Skeletal muscle satellite cell (primary cell): Measurements from ENCODE around the gene GPR34.
"Not testable (repeated sequence)": the region's sequence is repeated elsewhere in the genome, so short reads cannot be mapped to it uniquely, and the experiment has no call there.

Experiments
- H3K27me3 ChIP-seq: 2 replicates; pipeline ENCODE4 v1.7.0; 2013; ENCODE audit warnings: low read length; ENCODE audit not compliant: control insufficient read depth, insufficient read depth
- H3K36me3 ChIP-seq: 2 replicates; pipeline ENCODE4 v1.7.0; 2013; ENCODE audit warnings: mild to moderate bottlenecking, control low read depth, low read length; ENCODE audit not compliant: insufficient read depth
- H3K4me1 ChIP-seq: 2 replicates; pipeline ENCODE4 v1.7.0; 2013; ENCODE audit warnings: low read length; ENCODE audit not compliant: control insufficient read depth, insufficient read depth
- H3K4me2 ChIP-seq: 2 replicates; pipeline ENCODE4 v1.7.0; 2013; ENCODE audit warnings: mild to moderate bottlenecking, low read length
- H3K4me3 ChIP-seq: 2 replicates; pipeline ENCODE4 v1.7.0; 2013; ENCODE audit warnings: low read length
- H3K9ac ChIP-seq: 2 replicates; pipeline ENCODE4 v1.7.0; 2013; ENCODE audit warnings: mild to moderate bottlenecking, low read depth, low read length, moderate library complexity
- H3K9me3 ChIP-seq: replicated peaks from 2 replicates; pipeline ENCODE4 v1.7.0; 2013; ENCODE audit warnings: mild to moderate bottlenecking, control low read depth, low read length

Gene GPR34

DNA sequence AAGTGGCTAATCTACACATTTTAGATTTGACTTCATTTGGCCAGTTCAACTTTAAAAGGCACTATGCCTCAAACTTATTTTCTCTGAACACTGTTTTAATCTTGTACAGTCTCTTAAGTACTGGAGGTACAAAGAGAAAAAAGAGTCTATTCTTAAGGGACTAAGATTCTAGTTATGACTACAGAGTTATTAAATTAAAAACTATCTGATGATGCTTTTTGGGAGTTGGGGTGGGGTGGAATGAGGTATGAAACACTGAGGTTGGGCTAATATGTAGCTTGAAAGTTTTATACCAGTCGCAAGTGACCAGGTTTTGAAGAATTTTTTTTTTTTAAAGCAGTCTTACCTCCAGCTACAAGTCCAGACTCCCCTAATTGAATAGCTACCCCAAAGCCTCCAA lies 17.7 kb upstream of the GPR34 start:
- no peak overlapping the region for H3K4me2 ChIP-seq
- H3K9me3 ChIP-seq: no peaks in the 10 kb centered on the region
- H3K9ac ChIP-seq: no peak overlapping the region
- H3K36me3 ChIP-seq: no peaks in the 10 kb centered on the region
- H3K27me3 ChIP-seq: peaks cover 5% of the 10 kb centered on the region
- no peak overlapping the region for H3K4me3 ChIP-seq
- no peaks in the 10 kb centered on the region for H3K4me1 ChIP-seq

DNA sequence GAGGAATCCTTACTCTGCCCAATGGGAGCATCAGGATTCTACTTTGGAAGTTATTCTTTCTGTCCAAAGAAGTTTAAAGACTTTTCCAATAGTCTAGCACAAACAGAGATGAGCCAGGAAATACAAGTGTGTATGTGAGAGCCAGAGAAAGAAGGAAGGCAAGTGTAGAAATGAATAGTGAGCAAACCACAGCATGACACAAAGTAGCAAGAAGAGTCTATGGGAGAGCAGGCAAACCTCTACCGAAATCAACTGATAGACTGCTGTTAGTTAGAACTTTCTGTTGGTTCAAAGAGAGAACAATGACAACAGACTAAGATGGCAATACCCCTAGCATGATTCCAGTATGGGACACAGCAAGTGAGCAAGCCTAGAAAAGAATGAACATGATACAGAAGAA lies 16.1 kb upstream of the GPR34 start:
- Histone ChIP-seq H3K9me3 (no peaks in the 10 kb centered on the region), H3K4me1 (no peaks in the 10 kb centered on the region), H3K9ac (no peak overlapping the region), H3K4me2 (no peak overlapping the region), H3K4me3 (no peak overlapping the region), H3K36me3 (no peaks in the 10 kb centered on the region), H3K27me3 (peaks cover 5% of the 10 kb centered on the region)

DNA sequence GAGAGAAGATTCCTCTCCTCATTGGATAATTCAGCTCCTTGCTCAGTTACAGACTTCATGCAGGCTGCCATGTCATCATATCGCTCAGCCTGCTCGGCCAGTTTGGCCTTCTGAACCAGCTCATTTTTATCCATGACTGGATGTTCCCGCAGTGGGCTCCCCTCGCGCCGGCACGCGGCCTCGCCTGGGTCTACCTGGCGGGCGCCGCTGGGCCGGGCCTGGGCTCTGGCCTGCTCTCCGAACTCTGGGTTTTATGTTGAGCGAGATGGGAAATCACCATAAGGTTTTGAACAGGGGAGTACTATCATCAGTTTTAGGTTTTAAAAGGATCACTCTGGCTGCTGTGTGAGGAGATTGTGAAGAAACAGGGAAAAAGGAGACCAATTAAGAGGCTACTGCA lies 12.4 kb upstream of the GPR34 start:
- H3K4me1 ChIP-seq, H3K9me3 ChIP-seq, H3K4me2 ChIP-seq, H3K9ac ChIP-seq, H3K36me3 ChIP-seq, H3K27me3 ChIP-seq, H3K4me3 ChIP-seq: not testable (repeated sequence)

DNA sequence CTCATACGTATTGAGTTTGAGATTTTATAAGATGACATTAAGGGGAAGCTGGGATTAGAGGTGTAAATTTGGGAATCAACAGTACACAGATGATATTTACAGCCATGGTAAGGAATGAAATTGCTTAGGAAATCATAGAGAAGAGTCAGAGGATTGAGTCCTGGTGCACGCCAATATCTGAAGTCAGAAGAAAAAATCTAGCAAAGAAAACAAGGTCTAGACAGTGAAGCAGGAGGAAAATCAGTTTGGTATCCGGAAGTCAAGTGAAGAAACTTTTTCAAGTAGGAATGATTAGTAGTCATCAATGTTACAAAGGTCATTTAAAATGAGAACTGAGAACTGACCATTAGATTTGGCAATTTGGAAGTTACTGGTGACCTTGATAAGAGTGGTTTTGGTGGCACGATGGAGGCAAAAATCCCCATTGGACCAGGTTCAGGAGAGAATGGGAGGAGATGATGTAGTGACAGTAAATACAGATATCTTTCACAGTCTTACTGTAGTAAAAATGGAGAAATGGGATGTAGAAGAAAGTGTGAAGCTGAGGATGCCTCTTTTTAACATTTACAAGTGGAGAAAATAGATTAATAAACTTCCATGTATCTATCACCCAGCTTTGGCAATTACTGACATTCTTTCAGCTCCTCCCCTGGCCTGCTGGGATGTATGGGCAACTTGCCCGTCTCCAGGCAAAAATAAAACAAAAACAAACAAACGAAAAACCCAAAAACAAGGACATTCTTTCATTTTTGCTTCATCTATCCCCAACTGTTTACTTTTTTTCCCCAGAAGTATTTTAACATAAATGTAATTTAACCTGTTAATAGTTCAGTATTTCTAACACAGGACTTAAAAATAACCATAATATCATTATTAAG lies 11.4 kb upstream of the GPR34 start:
- Histone ChIP-seq H3K4me3 (no peak overlapping the region), H3K9ac (no peak overlapping the region), H3K36me3 (no peaks in the 10 kb centered on the region), H3K4me2 (no peak overlapping the region), H3K4me1 (peaks cover 3% of the 10 kb centered on the region), H3K9me3 (no peaks in the 10 kb centered on the region), H3K27me3 (peaks cover 5% of the 10 kb centered on the region)

DNA sequence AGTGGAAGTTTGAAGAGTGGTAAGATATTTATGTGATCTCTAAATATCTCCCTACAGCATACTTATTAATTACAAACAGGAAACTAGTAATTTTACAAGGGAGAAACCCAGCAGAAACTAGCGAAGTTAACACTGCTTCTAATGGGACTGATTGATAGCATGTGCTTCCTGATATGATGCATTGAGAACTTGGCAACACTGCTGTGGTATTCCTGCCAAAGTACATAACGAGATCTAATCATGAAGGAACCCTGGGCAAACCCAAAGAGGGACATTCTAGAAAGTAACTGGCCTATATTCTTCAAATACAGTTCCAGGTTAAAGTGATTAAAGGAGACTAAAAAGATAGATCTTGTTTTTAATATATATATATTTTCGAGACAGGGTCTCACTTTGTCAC lies 4.6 kb upstream of the GPR34 start:
- Histone ChIP-seq H3K36me3 (no peaks in the 10 kb centered on the region), H3K4me2 (no peak overlapping the region), H3K27me3 (no peaks in the 10 kb centered on the region), H3K9ac (no peak overlapping the region), H3K4me3 (no peak overlapping the region), H3K9me3 (no peaks in the 10 kb centered on the region), H3K4me1 (no peaks in the 10 kb centered on the region)

DNA sequence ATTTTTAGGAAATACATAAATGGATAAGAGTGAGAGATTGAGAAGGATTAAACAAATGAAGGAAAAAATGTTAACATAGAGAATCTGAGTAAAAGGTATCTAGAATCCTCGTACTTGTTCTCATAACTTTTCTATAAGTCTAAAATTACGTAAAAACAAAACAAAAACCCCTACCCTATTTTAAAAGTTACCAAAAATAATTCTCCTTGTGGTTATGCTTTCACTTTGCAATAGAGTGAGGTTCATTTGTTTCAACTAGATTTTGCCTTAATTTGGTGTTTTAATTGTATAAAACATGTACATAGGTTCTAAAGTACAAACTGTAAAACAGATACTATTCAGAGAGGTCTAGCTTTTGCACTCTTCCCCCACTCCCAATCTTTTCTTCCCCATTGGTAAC lies 3.8 kb upstream of the GPR34 start:
- H3K4me1 ChIP-seq: no peaks in the 10 kb centered on the region
- H3K4me3 ChIP-seq: no peak overlapping the region
- no peak overlapping the region for H3K4me2 ChIP-seq

DNA sequence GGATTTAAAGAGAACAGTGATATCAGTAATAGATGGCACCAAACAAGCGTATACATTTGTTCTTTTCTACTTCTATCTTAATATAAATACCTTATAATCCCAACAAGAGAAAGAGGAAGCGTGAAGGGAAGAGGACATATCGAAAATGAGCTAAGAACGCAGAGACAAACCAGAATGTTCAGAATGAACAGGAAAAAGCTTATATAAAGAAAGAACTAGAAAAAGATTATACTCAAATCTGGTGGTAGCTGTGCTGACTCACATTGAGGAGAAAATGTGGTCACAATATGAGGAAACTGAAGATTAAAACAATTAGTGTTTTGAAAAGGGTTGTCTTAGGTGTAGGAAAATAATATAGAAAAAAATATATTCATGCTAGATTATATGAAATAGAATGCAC lies 2.0 kb upstream of the GPR34 start:
- H3K4me1 ChIP-seq: no peaks in the 10 kb centered on the region
- H3K36me3 ChIP-seq: no peaks in the 10 kb centered on the region
- no peak overlapping the region for H3K4me3 ChIP-seq
- H3K27me3 ChIP-seq: no peaks in the 10 kb centered on the region
- no peak overlapping the region for H3K9ac ChIP-seq
- no peaks in the 10 kb centered on the region for H3K9me3 ChIP-seq
- no peak overlapping the region for H3K4me2 ChIP-seq

More for the DNA sequence above, 3.8 kb upstream of the GPR34 start:
- Histone ChIP-seq H3K36me3 (no peaks in the 10 kb centered on the region), H3K9me3 (no peaks in the 10 kb centered on the region), H3K27me3 (no peaks in the 10 kb centered on the region), H3K9ac (no peak overlapping the region)

DNA sequence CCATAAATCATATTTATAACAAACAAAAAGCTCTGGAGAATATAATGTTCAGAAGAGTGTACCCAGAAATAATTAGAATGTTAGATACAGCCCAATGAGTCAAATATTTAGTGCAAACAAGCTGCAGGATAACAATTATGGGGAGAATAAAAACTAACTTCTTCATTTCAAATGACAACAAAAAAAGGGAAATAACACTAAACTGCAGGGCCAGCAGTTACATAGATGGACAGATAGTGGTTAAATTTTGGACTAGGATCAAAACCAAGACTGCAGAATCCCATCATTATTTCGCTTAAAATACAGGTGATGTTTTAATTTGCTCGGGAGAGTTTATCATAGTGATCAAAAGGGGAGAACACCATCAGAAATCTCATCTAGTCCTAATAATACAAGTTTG lies 617 bp upstream of the GPR34 start:
- H3K4me2 ChIP-seq: no peak overlapping the region
- no peak overlapping the region for H3K9ac ChIP-seq
- no peak overlapping the region for H3K4me3 ChIP-seq
- no peaks in the 10 kb centered on the region for H3K36me3 ChIP-seq
- no peaks in the 10 kb centered on the region for H3K9me3 ChIP-seq
- H3K27me3 ChIP-seq: no peaks in the 10 kb centered on the region
- no peaks in the 10 kb centered on the region for H3K4me1 ChIP-seq

DNA sequence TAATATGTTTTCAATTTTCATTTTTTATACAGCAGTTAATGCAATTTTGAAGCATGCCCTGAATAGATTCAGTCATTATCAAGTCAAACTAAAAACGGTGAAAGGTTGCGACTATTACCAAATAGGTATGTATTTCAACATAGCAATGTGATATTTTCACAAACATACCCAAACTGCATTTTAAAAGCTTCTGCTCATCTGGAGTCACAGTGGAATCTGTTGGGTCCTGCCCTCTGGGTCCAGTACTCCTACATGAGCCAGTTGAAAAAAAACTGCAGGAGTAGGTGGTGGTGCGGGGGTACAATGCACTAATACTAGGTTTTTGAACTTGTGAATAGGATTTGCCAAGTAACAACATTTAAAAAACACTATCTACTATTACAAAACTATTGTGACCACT lies 938 bp downstream of the GPR34 start:
- Histone ChIP-seq H3K36me3 (no peaks in the 10 kb centered on the region), H3K9ac (no peak overlapping the region), H3K4me3 (no peak overlapping the region), H3K9me3 (no peaks in the 10 kb centered on the region), H3K4me1 (no peaks in the 10 kb centered on the region), H3K4me2 (no peak overlapping the region), H3K27me3 (no peaks in the 10 kb centered on the region)

DNA sequence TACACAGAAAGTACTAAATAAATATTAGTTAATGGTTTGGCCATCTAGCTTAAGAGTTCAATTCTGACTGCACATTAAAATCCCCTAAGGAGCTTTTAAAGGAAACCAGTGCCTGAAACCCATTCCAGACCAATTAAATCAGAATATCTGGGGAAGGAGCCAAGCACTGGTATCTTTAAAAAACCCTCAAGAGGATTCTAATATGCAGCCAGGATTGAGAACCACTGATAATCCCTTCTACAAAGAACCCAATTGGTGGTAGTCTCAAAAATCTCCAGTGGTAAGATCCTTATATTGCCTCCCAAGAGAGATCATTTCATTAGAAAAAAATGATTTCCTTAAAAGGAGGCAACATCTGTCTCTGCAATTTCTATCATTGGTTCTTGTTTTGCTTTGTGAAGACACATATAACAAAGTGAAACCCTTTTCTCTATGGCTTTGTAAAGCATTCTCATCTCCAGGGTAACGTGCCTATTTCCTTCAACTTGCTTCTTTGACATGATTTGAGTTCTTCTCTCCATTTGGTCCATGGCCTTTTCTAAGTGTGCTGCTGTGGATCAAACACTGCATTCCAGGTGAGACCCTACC lies 3.5 kb downstream of the GPR34 start:
- no peaks in the 10 kb centered on the region for H3K4me1 ChIP-seq
- H3K9me3 ChIP-seq: no peaks in the 10 kb centered on the region
- H3K9ac ChIP-seq: no peak overlapping the region
- H3K27me3 ChIP-seq: no peaks in the 10 kb centered on the region
- H3K4me3 ChIP-seq: no peak overlapping the region
- no peaks in the 10 kb centered on the region for H3K36me3 ChIP-seq
- H3K4me2 ChIP-seq: no peak overlapping the region

DNA sequence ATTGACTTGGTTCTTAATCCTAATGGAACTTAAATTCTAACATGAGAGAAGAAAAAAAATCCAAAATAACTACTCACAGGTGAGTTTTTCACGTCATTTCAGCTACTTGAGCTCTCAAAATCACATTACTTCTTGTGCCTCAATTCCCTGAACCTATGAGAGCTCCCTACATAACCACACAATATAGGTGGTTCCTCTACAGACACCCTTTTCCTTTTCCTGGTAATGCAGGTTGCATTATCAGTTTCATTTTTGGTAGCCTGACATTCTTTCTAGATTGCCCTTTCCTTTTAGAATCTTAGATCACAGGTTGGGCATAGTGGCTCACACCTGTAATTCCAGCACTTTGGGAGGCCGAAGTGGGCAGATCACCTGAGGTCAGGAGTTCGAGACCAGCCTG lies 4.3 kb downstream of the GPR34 start:
- H3K9me3 ChIP-seq: no peaks in the 10 kb centered on the region
- no peaks in the 10 kb centered on the region for H3K36me3 ChIP-seq
- no peaks in the 10 kb centered on the region for H3K4me1 ChIP-seq
- H3K27me3 ChIP-seq: no peaks in the 10 kb centered on the region
- no peak overlapping the region for H3K4me3 ChIP-seq
- no peak overlapping the region for H3K9ac ChIP-seq
- H3K4me2 ChIP-seq: no peak overlapping the region

DNA sequence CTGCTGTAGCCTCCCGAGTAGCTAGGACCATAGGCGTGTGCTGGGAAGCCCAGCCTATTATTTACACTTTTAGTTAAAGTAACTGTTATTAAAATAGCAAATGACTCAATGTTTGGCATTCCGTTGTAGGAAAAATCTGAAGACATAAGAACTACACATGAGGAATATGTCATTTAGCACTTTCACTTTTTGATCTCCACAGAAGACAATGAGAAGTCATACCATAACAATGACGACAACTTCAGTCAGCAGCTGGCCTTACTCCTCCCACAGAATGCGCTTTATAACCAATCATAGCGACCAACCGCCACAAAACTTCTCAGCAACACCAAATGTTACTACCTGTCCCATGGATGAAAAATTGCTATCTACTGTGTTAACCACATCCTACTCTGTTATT lies 6.7 kb downstream of the GPR34 start:
- Histone ChIP-seq H3K4me1 (no peaks in the 10 kb centered on the region), H3K4me3 (no peak overlapping the region), H3K4me2 (no peak overlapping the region), H3K36me3 (no peaks in the 10 kb centered on the region), H3K27me3 (no peaks in the 10 kb centered on the region), H3K9ac (no peak overlapping the region), H3K9me3 (no peaks in the 10 kb centered on the region)
